ENCODE data around the gene FOXD3. TPM values are rescaled to one million over a fixed set of nuclear protein-coding genes. Genes with fewer than 3 reads are reported as not detected.

Gene FOXD3
- total and polyA plus RNA-seq, 8 donors: 0.48 to 1.2 (median 0.92) TPM; not detected in 5

DNA sequence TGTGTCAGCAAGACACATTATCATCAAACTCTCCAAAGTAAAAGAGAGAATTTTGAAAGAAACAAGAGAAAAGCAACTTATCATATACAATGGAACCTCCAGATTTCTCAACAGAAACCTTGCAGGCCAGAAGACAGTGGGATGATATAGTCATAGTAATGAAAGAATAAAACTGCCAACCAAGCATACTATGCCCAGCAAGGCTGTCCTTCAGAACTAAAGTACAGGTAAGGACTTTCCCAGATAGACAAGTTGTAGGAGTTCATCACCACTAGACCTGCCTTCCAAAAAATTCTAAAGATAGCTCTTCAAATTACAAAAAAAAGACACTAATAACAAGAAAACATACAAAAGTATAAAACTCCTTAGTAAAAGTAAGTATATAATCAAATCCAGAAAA is 33.2 kb upstream of the FOXD3 start:
- Histone ChIP-seq H3K27ac (no peak overlapping the region), H3K4me3 (no peak overlapping the region), H3K9me3 (peaks cover 4 to 34% (median 30%) of the 10 kb centered on the region in 4 donors), H3K4me1 (no peaks in the 10 kb centered on the region), H3K36me3 (no peaks in the 10 kb centered on the region), H3K27me3 (no peaks in the 10 kb centered on the region)
- intact Hi-C loops (cut with DNase I; ENCODE audit: low total_unique reads): no loop called here
- no peak for DNase-seq
- TF ChIP-seq, protein P1, sequence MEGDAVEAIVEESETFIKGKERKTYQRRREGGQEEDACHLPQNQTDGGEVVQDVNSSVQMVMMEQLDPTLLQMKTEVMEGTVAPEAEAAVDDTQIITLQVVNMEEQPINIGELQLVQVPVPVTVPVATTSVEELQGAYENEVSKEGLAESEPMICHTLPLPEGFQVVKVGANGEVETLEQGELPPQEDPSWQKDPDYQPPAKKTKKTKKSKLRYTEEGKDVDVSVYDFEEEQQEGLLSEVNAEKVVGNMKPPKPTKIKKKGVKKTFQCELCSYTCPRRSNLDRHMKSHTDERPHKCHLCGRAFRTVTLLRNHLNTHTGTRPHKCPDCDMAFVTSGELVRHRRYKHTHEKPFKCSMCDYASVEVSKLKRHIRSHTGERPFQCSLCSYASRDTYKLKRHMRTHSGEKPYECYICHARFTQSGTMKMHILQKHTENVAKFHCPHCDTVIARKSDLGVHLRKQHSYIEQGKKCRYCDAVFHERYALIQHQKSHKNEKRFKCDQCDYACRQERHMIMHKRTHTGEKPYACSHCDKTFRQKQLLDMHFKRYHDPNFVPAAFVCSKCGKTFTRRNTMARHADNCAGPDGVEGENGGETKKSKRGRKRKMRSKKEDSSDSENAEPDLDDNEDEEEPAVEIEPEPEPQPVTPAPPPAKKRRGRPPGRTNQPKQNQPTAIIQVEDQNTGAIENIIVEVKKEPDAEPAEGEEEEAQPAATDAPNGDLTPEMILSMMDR (IDR thresholded peaks at IDR 0.05): no peak
- TF ChIP-seq EP300 (IDR thresholded peaks at IDR 0.05) (no peak), POLR2AphosphoS5 (IDR thresholded peaks at IDR 0.05) (no peak), POLR2A (IDR thresholded peaks at IDR 0.05) (no peak)

DNA sequence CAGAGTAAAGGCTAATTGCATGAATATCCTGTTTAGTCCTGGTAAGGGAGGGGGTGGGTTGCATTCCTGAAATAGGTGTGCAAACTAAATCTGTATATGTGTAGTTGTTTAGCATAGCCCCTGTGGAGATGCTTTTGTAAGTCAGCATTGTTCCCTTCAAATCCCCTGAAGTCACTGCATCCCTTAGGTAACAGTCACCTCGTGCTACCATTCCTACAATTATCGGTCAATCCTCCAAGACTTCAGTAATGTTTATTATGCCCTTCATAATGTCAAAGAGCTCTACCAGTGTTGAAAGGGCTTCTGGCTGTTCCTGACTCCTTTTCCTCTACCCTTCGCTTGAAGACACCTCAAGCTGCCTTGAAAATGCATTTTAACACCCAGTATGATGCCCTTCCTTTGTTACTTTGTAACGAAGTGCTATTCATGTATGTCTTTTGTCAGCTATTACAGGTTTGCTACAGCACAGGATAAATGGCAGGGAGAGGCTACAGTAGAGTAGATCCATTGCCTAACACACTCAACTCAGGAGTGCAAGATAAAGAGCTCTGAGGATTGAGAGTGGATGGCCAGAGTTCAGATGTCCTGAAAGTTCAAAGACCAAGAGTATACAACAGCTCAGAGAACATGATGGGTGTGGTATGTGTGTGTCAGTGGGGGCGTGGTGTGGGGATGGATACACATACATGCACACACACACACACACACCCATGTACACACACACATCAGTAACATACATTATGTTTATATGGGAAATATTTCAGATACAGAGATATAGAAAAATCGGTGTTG is 27.4 kb upstream of the FOXD3 start:
- peaks cover 0 to 26% (median 0%) of the 10 kb centered on the region in 3 donors for H3K27me3 ChIP-seq
- H3K4me1 ChIP-seq: no peaks in the 10 kb centered on the region
- WGBS, 5 donors: 29 to 37% (median 31%) methylated on average over 6 of the region's 6 CpGs
- no peak overlapping the region for H3K27ac ChIP-seq
- peaks cover 0 to 6% (median 5%) of the 10 kb centered on the region in 4 donors for H3K9me3 ChIP-seq
- H3K36me3 ChIP-seq: no peaks in the 10 kb centered on the region
- H3K4me3 ChIP-seq: no peak overlapping the region
- no peak for DNase-seq
- intact Hi-C loops (cut with DNase I; ENCODE audit: low total_unique reads): no loop called here
- TF ChIP-seq, protein P1 (IDR thresholded peaks at IDR 0.05): no peak
- TF ChIP-seq EP300 (IDR thresholded peaks at IDR 0.05) (no peak), POLR2A (IDR thresholded peaks at IDR 0.05) (no peak), POLR2AphosphoS5 (IDR thresholded peaks at IDR 0.05) (no peak)

DNA sequence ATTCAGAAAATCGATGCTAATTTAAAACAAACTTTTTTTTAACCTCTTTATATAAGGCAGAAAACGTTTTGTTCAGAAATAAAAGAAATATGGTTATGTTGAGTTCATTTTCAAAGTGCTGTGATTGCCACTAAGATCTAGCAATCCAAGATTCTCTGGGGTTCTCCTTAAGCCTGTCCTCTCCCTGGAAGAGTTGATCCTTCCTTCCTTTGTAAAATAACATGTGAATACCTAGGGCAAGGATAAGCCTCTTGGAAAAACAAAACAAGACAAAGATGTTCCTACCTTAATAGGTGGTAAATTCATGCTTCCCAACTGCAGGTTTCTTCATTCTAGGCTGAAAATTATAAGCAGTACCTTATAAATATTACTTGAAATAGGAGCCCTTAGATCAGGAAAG is 18.0 kb upstream of the FOXD3 start:
- no peak overlapping the region for H3K27ac ChIP-seq
- peaks cover 0 to 10% (median 7%) of the 10 kb centered on the region in 4 donors for H3K9me3 ChIP-seq
- TF ChIP-seq EP300 (IDR thresholded peaks at IDR 0.05): no peak
- no peak for TF ChIP-seq POLR2A (IDR thresholded peaks at IDR 0.05)
- no peak for TF ChIP-seq POLR2AphosphoS5 (IDR thresholded peaks at IDR 0.05)
- TF ChIP-seq, protein P1 (IDR thresholded peaks at IDR 0.05): no peak
- H3K27me3 ChIP-seq: peaks cover 0 to 58% (median 4%) of the 10 kb centered on the region in 3 donors
- DNase-seq: no peak
- intact Hi-C loops (cut with DNase I; ENCODE audit: low total_unique reads): no loop called here
- no peaks in the 10 kb centered on the region for H3K36me3 ChIP-seq
- WGBS, 5 donors: 20 to 32% (median 26%) methylated on average over 2 of the region's 2 CpGs
- no peaks in the 10 kb centered on the region for H3K4me1 ChIP-seq
- H3K4me3 ChIP-seq: no peak overlapping the region

DNA sequence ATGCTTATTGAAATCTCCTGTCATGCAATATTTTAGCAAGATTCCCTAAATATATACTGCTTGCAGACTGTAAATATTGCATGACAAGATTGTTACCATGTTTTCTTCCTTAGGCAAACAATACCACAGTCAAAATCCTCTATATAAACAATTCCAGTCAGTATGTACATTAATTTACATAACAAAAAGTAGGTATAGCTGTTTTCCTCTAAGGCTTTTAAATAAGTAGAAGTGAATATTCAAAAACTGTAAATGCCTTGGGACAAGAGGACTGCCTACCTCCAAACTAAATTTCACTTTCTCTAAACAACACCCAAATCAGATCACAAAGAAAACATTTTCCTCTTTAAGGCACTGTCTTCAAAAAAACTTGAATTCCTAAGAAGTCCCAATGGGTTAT is 17.3 kb upstream of the FOXD3 start:
- no peak for DNase-seq
- Histone ChIP-seq H3K4me1 (no peaks in the 10 kb centered on the region), H3K4me3 (no peak overlapping the region), H3K27me3 (peaks cover 0 to 58% (median 4%) of the 10 kb centered on the region in 3 donors), H3K9me3 (peaks cover 0 to 10% (median 7%) of the 10 kb centered on the region in 4 donors), H3K27ac (no peak overlapping the region), H3K36me3 (no peaks in the 10 kb centered on the region)
- TF ChIP-seq POLR2AphosphoS5 (IDR thresholded peaks at IDR 0.05) (no peak), POLR2A (IDR thresholded peaks at IDR 0.05) (no peak), EP300 (IDR thresholded peaks at IDR 0.05) (no peak)
- TF ChIP-seq, protein P1 (IDR thresholded peaks at IDR 0.05): no peak
- intact Hi-C loops (cut with DNase I; ENCODE audit: low total_unique reads): no loop called here

Data from stomach (tissue), 9 donors.